LNCAP (cell line): Measurements from ENCODE around the gene THOC6.

Experiments used
- TF ChIP-seq, protein P1 (sequence below): fragments of 450-650 bp; IDR thresholded peaks from 2 replicates; pipeline ENCODE4 v1.5.1; 2017; ENCODE audit warnings: mild to moderate bottlenecking

Gene THOC6

DNA sequence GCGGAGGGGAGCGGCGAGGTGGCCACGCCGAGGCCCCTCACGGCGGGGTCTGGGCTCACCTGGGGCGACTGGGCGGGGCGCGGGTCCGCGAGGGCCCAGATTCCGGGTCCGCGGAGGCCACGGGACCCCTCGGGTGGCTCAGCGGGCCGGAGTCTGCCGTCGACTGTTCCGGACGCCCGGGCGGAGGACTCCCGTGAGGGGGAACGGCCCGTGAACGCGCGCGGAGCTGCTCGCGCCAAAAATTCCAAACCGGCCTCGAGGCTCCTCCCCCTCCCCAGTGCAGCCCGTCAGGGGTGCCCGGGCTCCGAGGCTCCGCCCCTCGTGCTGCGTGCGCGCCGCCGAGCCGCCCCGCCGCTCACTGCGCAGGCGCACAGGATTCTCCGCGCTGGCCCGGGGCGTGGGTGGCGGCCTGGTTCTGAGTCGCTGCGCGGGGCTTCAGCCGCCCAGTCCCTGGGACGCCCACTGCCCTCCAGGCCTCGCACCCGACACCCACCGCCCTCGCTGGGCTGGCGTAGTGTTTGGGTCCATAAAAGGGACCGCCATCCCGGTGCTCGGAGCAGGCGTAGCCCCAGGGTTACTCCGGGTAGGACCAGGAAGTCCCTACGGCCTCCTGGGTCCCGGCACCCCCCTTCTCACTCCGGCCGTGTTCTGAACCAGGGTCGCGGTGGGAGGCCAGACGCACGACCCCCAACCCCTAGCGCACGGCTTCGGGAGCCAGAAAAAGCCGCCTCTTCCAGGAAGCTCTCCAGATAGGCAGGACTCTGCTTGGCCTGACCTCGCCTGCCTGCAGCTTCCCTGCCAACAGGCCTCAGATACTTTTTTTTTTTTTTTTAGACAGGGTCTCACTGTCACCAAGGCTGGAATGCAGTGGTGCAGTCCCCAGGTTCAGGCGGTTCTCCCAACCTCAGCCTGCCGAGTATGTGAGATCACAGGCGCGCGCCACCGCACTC lies 43.3 kb upstream of the THOC6 start, which contains the start of gene PKMYT1:
TSS of gene PKMYT1 (minus strand) at position 220 of the 950 bp plus-strand sequence. CDS start 789 bp downstream, outside the sequence.
- TF ChIP-seq, protein P1, sequence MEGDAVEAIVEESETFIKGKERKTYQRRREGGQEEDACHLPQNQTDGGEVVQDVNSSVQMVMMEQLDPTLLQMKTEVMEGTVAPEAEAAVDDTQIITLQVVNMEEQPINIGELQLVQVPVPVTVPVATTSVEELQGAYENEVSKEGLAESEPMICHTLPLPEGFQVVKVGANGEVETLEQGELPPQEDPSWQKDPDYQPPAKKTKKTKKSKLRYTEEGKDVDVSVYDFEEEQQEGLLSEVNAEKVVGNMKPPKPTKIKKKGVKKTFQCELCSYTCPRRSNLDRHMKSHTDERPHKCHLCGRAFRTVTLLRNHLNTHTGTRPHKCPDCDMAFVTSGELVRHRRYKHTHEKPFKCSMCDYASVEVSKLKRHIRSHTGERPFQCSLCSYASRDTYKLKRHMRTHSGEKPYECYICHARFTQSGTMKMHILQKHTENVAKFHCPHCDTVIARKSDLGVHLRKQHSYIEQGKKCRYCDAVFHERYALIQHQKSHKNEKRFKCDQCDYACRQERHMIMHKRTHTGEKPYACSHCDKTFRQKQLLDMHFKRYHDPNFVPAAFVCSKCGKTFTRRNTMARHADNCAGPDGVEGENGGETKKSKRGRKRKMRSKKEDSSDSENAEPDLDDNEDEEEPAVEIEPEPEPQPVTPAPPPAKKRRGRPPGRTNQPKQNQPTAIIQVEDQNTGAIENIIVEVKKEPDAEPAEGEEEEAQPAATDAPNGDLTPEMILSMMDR, result no peak

DNA sequence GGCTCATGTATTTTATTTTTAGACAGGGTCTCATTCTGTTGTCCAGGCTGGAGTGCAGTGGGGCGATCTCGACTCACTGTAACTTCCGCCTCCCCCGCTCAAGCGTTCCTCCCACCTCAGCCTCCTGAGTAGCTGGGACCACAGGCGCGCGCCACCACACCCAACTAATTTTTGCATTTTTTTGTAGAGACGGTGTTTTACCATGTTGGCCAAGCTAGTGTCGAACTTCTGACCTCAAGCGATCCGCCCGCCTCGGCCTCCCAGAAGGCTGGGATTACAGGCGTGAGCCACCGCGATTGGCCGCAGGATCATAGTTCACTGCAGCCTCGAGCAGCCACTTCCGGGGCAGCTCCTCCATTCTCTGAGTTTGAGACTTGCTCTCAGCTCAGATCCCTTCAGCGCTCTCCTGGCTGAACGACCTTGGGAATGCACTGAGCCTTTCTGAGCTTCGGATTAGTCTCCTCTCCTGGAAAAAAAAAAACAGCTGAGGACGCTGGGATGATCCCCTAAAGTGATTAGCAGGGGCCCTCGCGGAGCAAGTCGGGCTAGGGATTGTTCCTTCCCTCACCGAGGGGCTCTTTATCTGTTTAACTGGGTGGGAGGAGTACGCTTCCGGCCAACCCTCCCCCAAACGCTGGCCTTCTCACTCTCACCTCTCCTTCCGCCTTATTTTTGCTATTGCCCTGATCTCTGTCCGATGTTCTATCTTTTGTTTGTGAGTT lies 42.5 kb upstream of the THOC6 start:
- TF ChIP-seq, protein P1, result no peak

DNA sequence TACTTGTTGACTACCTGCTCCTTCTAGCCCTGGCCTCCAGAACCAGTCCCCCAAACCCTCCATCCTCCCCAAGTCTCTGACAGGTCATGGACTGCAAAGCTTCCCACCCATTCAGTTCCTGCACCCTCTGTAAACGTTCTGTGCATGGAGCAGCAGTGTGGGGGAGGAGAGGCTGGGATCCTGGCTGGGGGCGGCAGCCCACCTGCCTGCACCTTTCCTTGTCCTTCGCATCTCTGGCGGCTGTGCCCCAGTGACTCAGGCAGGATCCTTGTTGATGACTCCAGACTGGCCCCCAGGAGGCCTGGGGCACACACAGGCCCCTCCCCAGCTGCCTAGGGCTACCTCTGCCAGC lies 42.0 kb upstream of the THOC6 start:
- TF ChIP-seq, protein P1, result no peak

DNA sequence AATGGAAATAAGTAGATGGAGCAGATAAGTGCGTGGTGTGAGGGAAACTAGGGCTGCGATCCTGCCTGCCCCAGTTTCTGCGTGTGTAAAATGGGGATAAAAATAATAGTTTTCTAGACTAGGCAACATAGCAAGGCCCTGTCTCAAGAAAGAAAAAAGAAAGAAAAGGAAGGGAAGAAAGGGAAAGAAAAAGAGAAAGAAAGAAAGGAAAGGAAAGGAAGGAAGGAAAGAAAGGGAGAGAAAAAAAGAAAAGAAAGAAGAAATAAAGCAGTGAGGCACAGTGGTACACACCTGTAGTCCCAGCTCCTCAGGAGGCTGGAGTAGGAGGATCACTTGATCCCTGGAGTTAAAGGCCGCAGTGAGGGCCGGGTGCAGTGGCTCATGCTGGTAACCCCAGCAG lies 41.4 kb upstream of the THOC6 start:
- TF ChIP-seq, protein P1, result no peak

DNA sequence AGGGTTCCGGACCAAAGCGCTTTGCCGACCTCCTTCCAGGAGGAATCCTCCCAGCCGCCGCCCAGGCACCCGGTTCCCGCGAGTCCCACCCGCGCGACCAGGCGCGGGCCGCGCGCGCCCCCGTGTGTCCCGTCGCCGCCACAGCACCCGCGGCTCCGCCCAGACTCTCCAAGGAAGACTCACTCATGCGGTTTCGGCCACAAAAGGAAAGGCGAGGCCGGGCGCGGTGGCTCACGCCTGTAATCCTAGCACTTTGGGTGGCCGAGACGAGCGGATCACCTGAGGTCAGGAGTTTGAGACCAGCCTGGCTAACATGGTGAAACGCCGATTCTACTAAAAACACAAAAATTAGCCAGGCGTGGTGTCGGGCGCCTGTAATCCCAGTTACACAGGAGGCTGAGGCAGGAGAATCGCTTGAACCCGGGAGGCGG lies 40.1 kb upstream of the THOC6 start:
- TF ChIP-seq, protein P1, result peak; percentile 96

DNA sequence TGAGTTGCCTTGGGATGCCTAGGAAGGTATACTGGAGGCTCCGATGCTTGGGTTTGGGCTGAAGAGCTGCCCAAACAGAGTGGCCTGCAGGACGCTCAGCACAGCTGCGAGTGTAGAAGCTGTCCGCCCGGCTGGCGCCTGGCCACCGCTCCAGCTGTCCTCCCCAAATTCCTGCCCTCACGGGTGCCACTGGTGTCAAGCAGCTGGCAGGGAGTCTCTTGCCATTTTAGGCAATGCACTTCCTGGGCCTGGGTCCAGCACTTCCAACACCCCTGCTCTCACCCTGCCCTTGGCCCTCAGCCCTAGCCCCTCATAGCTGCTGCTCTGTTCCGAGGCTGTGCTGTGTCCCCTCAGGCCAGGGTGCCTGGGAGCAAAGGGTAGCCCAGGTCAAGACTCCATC lies 38.4 kb upstream of the THOC6 start:
- TF ChIP-seq, protein P1, result no peak

DNA sequence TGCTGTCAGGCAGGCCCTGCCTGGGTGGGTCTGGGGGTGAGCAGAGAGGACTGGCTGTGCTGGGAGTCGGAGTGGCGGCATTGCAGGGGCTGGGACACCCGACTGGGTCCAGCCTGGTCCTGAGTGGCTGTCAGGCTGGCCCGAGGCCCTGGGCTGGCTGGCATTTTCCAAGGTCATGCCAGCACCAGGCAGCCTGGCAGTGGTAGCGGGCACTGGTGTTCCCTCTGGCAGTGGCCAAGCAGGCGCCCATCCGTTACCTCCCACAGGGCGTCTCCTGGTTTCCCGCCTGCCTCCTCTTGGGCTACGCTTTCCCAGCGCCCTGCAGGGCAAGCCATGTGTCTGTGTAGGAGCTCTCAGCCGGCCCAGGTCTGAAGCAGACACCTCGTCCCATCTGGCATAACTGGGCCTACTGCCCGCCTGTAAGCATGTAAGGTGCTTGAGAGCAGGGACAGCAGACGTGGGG lies 37.9 kb upstream of the THOC6 start:
- TF ChIP-seq, protein P1, result no peak
